Nephron progenitor cell (in vitro differentiated cells): ENCODE measurements around the gene IL32.

Source experiments
- DNase-seq: peaks from one replicate; pipeline ENCODE4 v3.0.0; 2021
- H3K27ac Mint-ChIP-seq: 2 replicates; pipeline ENCODE4 v1.8.0; 2021; ENCODE audit warnings: mild to moderate bottlenecking, moderate library complexity, mixed read lengths
- H3K27me3 Mint-ChIP-seq: 2 replicates; pipeline ENCODE4 v1.8.0; 2021; ENCODE audit warnings: mild to moderate bottlenecking, low read depth, mixed read lengths; ENCODE audit not compliant: poor library complexity
- H3K36me3 Mint-ChIP-seq: 2 replicates; pipeline ENCODE4 v1.8.0; 2021; ENCODE audit warnings: low read depth, mixed read lengths
- H3K4me1 Mint-ChIP-seq: 2 replicates; pipeline ENCODE4 v1.8.0; 2021; ENCODE audit warnings: mixed read lengths
- H3K4me3 Mint-ChIP-seq: 2 replicates; pipeline ENCODE4 v1.8.0; 2021; ENCODE audit warnings: mild to moderate bottlenecking, moderate library complexity, mixed read lengths
- H3K9me3 Mint-ChIP-seq: 2 replicates; pipeline ENCODE4 v1.8.0; 2021; ENCODE audit warnings: mild to moderate bottlenecking, moderate library complexity, mixed read lengths
- TF ChIP-seq, protein P1 (sequence below): fragments of 200-600 bp; sonication (generic); IDR thresholded peaks from 2 replicates; pipeline ENCODE4 v1.5.0; 2021; ENCODE audit warnings: antibody characterized with exemption

IL32 gene

DNA sequence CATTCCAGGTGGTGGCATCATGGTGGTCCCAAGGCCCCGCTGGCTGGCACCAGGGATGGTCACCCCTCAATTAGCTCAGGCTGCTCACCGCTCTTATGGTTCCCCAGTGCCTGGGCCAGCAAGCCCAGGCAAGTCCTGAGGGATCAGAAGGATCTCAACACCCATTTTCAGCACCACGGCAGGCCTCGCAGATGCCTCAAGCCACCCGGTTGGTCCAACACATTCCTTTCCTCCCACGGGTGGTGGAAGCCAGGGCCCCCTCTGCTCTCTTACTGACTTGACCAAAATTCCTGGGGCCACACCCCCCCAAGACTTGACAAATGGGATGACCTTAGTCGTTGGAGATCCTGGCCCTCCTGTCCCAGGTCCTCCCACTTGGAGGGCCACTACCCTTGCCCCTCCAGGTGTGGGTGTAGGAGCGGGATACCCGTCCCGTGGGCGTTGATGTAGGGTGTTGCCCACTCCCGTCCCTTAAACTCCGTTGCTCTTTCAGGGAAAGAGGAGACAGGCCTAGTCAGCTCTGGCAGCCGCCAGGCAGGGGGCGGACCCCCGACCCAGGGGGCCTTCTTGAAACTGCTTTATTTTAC, 52.9 kb downstream of the IL32 start:
- Mint-ChIP-seq H3K4me3 (no peak overlapping the region), H3K27me3 (peaks cover 4% of the 10 kb centered on the region), H3K4me1 (peaks cover 21% of the 10 kb centered on the region), H3K27ac (no peak overlapping the region), H3K9me3 (no peaks in the 10 kb centered on the region), H3K36me3 (peaks cover 30% of the 10 kb centered on the region)
- TF ChIP-seq, protein P1, sequence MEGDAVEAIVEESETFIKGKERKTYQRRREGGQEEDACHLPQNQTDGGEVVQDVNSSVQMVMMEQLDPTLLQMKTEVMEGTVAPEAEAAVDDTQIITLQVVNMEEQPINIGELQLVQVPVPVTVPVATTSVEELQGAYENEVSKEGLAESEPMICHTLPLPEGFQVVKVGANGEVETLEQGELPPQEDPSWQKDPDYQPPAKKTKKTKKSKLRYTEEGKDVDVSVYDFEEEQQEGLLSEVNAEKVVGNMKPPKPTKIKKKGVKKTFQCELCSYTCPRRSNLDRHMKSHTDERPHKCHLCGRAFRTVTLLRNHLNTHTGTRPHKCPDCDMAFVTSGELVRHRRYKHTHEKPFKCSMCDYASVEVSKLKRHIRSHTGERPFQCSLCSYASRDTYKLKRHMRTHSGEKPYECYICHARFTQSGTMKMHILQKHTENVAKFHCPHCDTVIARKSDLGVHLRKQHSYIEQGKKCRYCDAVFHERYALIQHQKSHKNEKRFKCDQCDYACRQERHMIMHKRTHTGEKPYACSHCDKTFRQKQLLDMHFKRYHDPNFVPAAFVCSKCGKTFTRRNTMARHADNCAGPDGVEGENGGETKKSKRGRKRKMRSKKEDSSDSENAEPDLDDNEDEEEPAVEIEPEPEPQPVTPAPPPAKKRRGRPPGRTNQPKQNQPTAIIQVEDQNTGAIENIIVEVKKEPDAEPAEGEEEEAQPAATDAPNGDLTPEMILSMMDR, result no peak
- DNase-seq, result no peak

DNA sequence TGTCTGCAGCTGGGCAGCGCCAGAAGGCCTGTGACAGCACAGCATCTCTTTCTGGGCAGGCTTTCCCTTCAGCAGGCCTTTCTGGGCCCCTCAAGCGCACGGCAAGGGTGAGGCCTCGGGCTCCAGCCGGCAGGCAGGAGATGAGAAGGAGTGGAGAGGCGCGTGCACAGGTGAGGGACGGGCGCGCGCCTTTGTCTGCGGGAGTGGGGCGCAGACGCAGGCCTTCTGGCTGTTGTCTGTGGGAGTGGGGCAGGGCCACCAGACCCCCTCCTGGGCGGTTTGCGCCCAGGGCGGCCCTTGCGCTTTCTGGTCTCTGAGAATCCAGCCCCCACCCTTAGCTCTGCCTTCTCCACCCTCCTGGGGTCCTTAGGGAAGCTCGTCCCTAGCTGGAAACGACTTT, 53.4 kb downstream of the IL32 start:
- no peak overlapping the region for H3K4me3 Mint-ChIP-seq
- TF ChIP-seq, protein P1, result no peak
- no peak overlapping the region for H3K27ac Mint-ChIP-seq
- H3K4me1 Mint-ChIP-seq, result peaks cover 21% of the 10 kb centered on the region
- H3K36me3 Mint-ChIP-seq, result peaks cover 30% of the 10 kb centered on the region
- DNase-seq, result no peak
- no peaks in the 10 kb centered on the region for H3K9me3 Mint-ChIP-seq
- H3K27me3 Mint-ChIP-seq, result peaks cover 4% of the 10 kb centered on the region
